ENCODE results near the gene PCDHB11.
"Not testable (repeated sequence)": the region's sequence is repeated elsewhere in the genome, so short reads cannot be mapped to it uniquely, and the experiment has no call there.

DNA sequence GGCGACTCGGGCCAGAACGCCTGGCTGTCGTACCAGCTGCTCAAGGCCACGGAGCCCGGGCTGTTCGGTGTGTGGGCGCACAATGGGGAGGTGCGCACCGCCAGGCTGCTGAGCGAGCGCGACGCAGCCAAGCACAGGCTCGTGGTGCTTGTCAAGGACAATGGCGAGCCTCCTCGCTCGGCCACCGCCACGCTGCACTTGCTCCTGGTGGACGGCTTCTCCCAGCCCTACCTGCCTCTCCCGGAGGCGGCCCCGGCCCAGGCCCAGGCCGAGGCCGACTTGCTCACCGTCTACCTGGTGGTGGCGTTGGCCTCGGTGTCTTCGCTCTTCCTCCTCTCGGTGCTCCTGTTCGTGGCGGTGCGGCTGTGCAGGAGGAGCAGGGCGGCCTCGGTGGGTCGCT, 5.1 kb upstream of the PCDHB11 start:
- TF ChIP-seq REST (IDR thresholded peaks at IDR 0.05; ENCODE audit: unreplicated experiment); CTCF (conservative IDR thresholded peaks at IDR 0.05; ENCODE audit: low read depth in 2 of 2); EZH2 (IDR thresholded peaks at IDR 0.05; ENCODE audit: low read depth, unreplicated experiment); POLR2AphosphoS5 (IDR thresholded peaks at IDR 0.05; ENCODE audit: low read depth); STAT1 (IDR thresholded peaks at IDR 0.05; ENCODE audit: unreplicated experiment); CREB1 (CRISPR knock-in tag; IDR thresholded peaks at IDR 0.05; ENCODE audit: low read depth); JUNB (IDR thresholded peaks at IDR 0.05; ENCODE audit: unreplicated experiment); NANOG (IDR thresholded peaks at IDR 0.05; ENCODE audit: borderline replicate concordance); ZNF331 (CRISPR knock-in tag; IDR thresholded peaks at IDR 0.05; ENCODE audit: low read depth); EZH2phosphoT487 (IDR thresholded peaks at IDR 0.05; ENCODE audit: unreplicated experiment): not testable (repeated sequence)
